Left lobe of liver (tissue), 2 donors: ENCODE results near the gene ZNF827. TPM values are rescaled to one million over a fixed set of nuclear protein-coding genes. Genes with fewer than 3 reads are reported as not detected.

Experiments
- ATAC-seq: fragments of 200-7000 bp; cut with Tn5 transposase; one replicate; pipeline ENCODE4 v1.9.1; 2020; ENCODE audit warnings: mild to moderate bottlenecking, moderate library complexity
- DNase-seq: peaks from one replicate; pipeline ENCODE4 v3.0.0-alpha.2; 2020; ENCODE audit warnings: low spot score
- total RNA-seq: library from RNA; stranded (reverse); gene quantifications from one replicate; pipeline ENCODE4 v1.2.1, GENCODE V29; 2021
- donor health status: DM: no; HTN: no; CAD: no; lungs with moderate emphysema.
- donor health status: DM: no; HTN: yes; CAD: no.

Gene ZNF827
- total RNA-seq, 1 donor from 2014 or later: 0.81 TPM

GRCh38 chr4:145723336-145723735 is 215.3 kb downstream of the ZNF827 start:
- DNase-seq (no peak), ATAC-seq (no peak)

- DNase-seq (no peak), ATAC-seq (no peak)
These were observed 216.1 kb downstream of the ZNF827 start for GRCh38 chr4:145722561-145722960.

GRCh38 chr4:145720656-145721055 is 218.0 kb downstream of the ZNF827 start:
- ATAC-seq: no peak
- no peak for DNase-seq

- DNase-seq (no peak), ATAC-seq (no peak)
These were observed 218.6 kb downstream of the ZNF827 start for GRCh38 chr4:145719752-145720624.

DNA sequence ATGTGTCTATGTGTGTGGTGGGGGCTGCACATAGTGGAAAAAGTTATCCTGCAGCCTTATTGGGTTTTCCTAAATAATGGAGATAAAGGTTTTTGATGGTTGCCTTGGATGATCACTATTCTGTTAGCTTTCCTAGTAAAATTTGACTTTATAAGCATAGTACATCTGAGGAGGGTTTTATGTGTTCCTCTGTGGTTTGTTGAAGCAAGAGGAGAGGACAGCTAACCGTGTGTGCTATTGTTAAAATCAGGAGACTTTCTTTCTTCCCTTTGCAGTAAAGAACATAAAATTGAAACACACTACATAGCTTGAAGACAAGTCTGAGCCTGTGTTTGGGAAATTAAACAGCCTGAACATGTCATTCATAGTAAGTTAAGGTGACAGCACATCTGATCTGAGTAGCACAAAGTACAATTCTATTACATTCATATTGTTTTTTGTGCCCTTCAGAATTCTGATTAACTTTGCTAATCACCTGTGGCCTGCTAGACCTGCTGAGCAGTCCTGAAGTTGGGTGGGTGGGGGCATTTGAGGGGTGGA is 221.9 kb downstream of the ZNF827 start:
- ATAC-seq (no peak), DNase-seq (no peak)

GRCh38 chr4:145716200-145716599 is 222.4 kb downstream of the ZNF827 start:
- ATAC-seq: no peak

GRCh38 chr4:145709843-145710242 is 228.8 kb downstream of the ZNF827 start:
- ATAC-seq (no peak), DNase-seq (no peak)

More at GRCh38 chr4:145716200-145716599, 222.4 kb downstream of the ZNF827 start:
- DNase-seq: no peak

- peak; percentile 33 for ATAC-seq
These were observed 229.3 kb downstream of the ZNF827 start for GRCh38 chr4:145709336-145709735.

More at GRCh38 chr4:145709336-145709735, 229.3 kb downstream of the ZNF827 start:
- DNase-seq: no peak

Other genes starting within 250 kb of the ZNF827 start
- gene LSM6, start 236.9 kb upstream of the ZNF827 start, total RNA-seq: 8.2 TPM